Activated CD4-positive, alpha-beta T cell treated with anti-CD3 and anti-CD28 coated beads, Interleukin-10, Interleukin-2, amounts not matched to agents 100 ng/mL and 50 ng/mL, durations not matched to agents 16 hours and 8 hours (primary cell): ENCODE measurements around the gene ITSN1.
A peak's percentile ranks its signal among the peaks of the same experiment; 100 is the strongest.
"Not testable (repeated sequence)": the region's sequence is repeated elsewhere in the genome, so short reads cannot be mapped to it uniquely, and the experiment has no call there.

ENCODE experiments used
- DNase-seq: peaks from one replicate; pipeline ENCODE4 v3.0.0-alpha.2; 2020

The ITSN1 gene

DNA sequence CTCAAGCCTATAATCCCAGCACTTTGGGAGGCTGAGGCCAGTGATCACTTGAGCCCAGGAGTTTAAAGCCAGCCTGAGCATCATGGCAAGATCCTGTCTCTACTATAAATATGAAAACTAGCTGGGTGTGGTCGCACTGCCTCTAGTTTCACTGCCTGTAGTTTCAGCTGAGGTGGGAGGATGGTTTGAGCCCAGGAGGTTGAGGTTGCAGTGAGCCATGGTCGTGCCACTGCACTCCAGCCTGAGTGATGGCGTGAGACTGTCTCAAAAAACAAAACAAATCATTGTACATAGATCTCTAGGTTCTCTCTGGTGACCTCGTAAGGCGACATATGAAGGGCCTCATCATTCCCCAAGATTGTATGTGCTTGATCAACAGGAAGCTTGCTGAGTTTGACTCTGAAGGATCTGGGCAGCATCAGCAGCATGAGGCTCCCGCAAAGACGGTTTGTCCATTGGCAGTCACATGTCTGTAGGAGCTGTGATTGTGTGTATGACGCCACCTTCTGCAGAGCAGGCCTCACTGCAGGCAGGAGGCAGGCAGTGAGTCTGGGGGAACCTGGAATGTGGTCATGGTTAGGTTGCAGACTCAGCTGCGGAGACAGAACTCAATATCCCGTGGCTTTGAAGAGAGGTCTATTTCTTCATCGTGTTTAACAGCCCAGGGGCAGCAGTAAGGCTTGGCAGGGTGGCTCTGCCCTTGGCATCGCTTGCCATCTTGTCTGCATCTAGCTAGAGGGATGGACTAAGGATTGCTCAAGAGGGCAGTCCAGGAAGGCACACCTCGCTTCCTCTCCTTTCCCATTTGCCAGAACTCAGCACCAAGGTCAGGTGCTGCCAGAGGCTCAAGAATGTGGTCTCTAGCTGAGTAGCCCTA lies 259.3 kb downstream of the ITSN1 start:
- peak; percentile 21 for DNase-seq

DNA sequence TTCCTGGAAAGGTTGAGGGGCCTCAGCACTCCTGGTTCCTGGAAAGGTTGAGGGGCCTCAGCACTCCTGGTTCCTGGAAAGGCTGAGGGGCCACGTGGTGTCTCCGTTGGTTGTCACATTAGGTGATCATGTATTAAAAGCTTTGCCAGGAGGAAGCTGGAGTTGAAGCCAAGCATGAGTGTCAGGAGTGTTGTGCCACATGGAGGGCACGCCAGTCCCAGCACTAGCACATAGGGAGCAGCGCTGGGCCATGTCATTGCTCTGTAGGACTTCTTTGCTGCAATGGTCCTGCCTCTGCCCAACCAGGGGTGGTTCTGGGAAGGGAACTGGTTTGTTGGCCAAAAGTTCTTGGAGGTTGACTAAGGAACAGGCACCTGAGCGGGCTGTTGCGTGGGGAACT lies 260.0 kb downstream of the ITSN1 start:
- no peak for DNase-seq

DNA sequence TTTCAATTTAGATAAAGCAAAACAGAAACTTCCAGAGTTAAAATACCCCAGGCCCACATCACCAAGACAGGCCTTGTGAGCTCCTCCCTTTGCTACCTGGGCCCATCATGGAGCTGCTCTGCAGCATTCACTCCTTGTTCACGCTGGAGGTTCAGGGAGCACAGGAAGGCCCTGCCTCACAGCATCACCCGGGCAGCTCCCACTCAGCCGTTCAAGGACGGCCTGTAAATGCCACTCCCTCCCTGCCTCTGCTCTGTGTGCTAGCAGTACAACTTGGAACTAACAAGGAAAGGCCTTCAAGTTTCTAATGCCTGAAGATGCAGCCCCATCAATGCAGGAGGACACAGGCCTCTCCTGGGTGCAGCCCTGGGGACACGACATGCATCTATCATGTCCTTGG lies 261.7 kb downstream of the ITSN1 start:
- DNase-seq, result no peak

DNA sequence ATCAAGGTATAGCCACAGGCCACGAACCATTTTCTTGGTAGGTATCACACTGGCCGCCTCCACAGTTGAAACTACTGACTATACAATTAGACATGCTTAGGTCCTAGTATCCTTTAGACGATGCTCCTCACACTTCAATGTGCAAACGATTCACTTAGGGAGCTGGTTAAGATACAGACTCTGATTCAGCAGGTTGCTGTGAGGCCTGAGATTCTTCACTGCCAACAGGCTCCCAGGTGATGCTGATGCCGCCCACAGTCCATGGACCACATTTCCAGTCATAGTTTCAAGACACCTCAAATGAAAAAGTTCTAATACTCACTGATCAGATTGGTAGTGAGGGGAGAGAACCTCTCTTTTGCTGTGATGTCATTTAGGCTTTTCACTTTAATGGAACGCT lies 266.5 kb downstream of the ITSN1 start:
- no peak for DNase-seq

DNA sequence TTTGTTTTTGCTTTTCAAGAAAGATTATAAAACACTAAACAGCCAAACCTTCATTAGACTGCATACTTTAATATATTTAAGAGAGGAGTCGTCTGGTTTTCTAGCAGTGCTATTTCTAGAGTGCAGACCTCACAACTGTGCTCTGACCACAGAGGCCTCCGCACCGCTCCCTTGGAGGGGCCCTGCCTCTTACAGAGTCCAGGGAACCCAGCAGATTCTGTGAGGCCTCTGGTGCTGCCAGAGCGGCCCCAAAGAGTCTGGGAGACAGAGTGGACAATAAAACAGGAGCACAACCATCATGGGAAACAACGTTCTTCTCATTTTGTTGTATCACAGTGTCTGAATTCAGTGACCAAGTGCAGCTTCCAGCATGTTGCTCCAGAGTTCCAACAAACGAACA lies 267.5 kb downstream of the ITSN1 start:
- no peak for DNase-seq

DNA sequence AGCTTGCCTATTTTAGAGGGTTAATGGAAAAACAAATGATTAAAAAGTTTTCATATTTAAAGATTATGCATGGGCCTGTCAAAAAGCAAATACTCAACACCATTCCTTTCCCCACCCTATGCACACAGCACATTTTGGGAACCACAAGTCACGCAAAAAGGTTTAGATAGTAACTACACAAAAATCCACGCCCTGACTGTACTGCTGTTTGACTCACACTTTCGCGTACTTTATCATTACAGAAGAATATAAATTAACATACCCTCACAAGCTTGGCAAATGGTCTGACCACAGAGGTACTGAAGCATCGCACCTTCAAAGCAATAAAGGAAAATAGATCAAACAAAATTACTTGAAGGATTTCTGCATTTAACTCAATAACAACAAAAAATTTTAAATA lies 271.9 kb downstream of the ITSN1 start:
- DNase-seq, result peak; percentile 47

DNA sequence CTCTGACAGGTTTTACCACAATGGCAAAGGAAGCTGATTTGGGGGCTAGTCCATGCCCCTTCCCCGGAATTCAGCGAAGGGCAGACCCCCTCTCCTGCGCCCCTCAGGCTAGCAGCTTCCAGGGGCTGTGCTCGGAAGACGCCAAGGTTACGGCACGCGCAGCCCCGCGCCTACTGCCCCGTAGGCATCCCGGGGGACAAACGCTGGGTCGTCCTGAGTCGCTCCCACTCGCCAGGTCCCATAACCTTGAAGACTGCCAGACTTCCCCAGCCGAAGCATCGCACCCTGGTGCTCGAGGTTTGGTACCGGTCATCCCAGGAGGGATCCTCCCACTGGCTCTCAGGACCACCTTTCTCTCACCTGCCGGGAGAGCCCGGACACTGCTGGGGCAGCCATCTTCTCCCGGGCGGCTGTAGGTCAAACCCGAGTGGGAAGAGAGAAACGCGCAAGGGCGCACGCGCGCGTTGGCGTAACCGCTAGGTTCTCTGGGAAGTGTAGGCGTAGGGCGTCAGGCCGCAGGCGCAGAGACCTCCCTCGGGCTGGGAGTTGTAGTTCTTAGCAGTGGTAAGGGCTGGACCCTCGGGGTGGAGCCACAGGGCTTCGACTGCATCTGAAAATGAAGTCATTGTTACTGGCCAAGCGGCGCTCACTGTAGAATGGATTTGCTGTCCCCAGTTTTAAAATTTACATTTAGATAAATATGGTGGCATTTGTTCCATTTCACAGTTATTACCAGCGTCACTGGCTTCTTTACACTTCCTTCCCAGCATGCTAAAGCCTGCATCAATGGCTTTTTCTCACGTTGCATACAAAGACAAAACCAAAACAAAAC lies 273.3 kb downstream of the ITSN1 start, which contains the start of gene ATP5PO:
ATP5PO (minus strand) TSS at position 437 of the 832 bp plus-strand sequence; CDS start at position 396, 41 bp downstream.
- DNase-seq, result peak; percentile 99

DNA sequence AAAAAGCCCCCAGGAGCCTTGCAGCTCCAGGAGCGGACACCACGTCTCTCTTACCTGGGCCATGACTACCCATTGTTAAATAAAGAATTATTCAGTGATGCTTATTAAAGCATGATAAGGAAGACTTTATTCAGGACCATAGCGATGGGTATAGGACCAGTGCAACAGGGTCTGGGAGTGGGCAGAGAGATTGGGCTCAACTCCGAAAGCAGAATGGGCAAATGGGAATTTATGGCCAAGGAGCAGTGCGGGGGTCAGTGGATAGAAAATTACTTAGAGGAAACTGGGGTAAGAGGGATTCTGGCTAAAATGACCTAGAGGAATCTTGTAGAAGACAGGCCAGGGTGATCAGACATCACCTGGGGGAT lies 273.9 kb downstream of the ITSN1 start:
- no peak for DNase-seq

DNA sequence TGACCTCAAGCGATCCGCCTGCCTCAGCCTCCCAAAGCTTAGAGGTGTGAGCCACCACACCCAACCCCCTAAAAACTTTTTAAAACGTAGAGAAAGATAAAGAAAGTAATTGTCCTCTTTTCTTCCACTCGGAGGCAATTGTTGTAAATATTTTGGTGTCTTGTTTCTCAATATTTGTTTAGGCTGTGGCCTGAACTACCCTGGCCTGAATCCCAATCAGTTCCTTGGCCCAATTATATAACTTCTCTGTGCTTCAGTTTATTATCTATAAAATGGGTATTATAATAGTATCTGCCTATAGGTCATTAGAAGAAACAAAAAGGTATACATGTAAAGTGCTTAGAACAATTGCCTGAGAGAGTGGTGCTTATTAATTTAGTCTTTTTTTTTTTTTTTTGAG lies 275.1 kb downstream of the ITSN1 start:
- no peak for DNase-seq

DNA sequence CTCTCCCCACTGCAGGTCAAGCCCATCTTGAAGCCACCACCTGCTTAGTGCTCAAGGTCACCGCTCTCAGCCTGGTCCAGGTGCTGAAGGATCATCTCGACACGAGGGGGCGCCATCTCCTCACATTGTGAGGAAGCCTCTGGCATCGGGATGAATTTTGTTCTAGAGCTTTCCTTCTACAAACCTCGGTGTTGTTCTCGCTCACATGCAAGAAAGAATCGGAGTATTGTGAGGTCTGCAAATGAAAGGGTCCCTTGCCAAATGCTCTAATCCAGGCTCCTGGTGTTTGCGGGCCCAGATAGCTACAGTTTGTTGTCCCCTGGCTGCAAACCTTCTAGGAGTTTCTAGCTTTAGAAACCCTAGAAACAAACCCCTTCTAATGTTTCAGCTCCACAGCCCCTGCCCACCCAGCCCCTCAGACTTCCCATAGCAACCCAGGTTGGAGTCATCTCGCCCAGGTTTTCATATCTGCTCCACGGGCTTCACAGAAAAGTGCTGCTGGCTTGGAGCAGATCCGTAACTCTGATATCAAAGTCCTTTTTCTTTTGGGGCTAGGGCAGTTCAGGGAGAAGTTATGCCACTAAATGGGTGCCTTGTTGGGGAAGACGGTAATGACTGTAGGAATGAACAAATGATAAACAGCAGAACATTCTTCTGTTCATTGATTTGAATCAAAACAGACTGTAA lies 281.9 kb downstream of the ITSN1 start:
- peak; percentile 88 for DNase-seq

DNA sequence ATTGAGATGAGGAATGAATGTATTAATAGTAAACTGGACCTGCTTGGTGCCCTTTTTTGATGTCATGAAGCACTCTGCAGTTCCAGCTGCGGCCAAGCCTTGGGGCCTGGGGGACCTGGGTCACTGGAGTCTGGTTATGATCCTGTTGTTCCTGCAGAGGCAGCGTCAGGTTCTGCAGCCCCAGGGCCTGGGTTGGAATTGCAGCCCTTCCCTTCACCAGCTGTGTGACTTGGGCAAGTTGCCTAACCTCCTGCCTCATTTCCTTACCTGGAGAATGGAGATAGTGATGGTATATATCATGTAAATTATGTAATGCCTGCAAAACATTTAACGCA lies 282.4 kb downstream of the ITSN1 start:
- DNase-seq, result no peak

DNA sequence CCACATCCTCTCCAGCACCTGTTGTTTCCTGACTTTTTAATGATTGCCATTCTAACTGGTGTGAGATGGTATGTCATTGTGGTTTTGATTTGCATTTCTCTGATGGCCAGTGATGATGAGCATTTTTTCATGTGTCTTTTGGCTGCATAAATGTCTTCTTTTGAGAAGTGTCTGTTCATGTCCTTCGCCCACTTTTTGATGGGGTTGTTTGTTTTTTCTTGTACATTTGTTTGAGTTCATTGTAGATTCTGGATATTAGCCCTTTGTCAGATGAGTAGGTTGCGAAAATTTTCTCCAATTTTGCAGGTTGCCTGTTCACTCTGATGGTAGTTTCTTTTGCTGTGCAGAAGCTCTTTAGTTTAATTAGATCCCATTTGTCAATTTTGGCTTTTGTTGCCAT lies 283.9 kb downstream of the ITSN1 start:
- not testable (repeated sequence) for DNase-seq

DNA sequence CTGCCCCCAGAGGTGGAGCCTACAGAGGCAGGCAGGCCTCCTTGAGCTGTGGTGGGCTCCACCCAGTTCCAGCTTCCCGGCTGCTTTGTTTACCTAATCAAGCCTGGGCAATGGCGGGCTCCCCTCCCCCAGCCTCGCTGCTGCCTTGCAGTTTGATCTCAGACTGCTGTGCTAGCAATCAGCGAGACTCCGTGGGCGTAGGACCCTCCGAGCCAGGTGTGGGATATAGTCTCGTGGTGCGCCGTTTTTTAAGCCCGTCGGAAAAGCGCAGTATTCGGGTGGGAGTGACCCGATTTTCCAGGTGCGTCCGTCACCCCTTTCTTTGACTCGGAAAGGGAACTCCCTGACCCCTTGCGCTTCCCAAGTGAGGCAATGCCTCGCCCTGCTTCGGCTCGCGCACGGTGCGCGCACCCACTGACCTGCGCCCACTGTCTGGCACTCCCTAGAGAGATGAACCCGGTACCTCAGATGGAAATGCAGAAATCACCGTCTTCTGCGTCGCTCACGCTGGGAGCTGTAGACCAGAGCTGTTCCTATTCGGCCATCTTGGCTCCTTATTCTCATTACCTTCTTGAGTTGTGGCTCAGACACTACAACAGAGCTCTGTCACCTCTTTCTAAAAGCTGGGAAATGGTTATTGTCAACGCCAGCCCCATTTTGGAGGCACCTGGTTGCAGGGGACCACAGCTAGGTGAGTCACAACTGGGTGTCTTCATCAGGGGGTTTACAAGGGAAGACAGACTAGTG lies 288.9 kb downstream of the ITSN1 start:
- DNase-seq, result peak; percentile 74

DNA sequence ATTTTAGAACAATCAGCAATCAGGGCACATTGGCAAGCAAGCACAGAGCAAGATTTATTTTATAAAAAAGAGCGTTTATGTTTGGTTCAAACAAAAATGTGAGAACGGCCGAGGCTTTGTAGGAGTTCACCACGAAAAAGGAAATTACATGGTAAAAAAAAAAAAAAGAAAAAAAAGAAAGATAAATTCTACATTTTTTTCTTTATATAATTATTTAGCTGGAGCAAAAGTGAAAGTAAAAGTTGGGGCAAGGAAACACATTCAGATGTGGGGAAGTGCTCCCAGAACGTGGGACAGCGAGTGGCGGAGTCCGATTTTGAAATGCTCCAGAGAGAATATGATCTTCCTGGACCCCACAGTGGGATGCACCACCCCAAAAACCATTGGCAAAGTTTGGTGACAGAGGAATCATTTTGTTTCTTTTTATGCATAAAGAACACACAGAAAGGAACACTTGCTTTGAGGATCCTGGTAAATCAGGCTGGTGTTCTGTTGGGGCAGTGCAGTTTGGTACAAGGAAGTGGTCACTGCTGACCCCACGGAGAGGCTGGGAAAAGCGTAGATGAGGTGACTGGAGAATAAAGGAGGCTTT lies 289.6 kb downstream of the ITSN1 start:
- DNase-seq, result peak; percentile 38

DNA sequence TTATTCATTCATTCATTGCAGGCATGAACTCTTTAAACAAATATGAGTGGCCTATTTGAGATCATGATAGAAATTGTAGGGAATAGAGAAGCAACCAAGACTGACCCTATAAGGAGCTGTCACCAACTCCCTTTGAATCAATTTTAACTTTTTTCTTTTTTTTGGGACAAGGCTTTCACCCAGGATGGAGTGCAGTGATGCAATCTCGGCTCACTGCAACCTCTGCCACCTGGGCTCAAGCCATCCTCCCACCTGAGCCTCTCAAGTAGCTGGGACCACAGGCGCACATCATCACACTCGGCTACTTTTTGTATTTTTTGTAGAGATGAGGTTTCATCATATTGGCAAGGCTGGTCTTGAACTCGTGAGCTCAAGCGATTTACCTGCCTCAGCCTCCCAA lies 290.4 kb downstream of the ITSN1 start:
- no peak for DNase-seq

DNA sequence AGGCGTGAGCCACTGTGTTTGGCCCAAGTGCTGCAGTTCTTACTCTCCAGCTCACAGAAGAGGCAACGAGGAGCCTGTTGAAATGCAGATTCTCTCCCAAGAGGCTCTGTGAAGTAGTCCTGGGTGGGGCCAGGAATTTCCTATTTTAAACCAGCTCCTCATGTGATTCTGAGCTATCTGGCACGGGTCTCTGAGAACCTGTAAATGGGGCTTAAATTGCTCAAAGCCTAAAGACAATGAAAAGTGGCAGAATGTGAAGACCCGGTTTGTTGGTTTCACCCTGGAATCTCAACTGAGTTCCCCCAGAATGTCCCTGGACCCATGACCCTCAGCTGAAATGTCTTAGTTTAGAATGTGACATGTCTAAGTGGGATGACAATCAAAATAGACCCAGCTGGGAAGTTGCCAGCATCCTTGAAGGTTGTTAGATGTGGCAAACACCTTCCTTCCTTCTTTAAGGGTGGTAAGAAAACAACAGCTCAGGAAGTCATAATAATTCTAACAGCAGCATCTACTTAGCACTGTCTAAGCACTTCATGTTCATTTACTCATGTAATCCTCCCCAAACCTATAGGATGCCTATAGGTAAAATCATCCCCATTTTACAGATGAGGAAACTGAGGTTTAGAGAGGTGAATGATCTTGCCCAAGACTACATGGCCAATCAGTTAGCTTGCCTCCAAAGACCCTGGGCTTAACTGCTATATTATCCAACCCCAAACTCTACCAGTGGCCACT lies 294.2 kb downstream of the ITSN1 start:
- peak; percentile 48 for DNase-seq

DNA sequence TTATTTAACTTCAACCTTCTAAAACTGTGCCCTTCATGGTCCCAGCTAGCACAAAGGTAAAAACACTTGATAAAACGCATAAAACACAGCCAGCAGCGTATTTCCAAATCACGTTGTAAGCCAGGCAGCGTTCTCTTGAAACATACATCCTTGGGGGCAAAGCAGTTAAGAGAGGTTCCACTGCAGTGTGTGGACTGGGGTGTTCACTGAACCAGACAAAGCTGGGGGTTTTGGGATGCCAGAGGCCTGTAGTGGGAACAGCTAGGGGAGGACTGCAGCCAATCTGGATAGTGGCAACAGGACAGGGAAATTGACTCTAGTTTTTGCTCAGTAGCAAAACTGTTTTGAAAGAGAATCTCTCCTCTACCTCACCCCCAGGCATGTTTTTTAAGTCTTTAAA lies 294.8 kb downstream of the ITSN1 start:
- DNase-seq, result no peak

DNA sequence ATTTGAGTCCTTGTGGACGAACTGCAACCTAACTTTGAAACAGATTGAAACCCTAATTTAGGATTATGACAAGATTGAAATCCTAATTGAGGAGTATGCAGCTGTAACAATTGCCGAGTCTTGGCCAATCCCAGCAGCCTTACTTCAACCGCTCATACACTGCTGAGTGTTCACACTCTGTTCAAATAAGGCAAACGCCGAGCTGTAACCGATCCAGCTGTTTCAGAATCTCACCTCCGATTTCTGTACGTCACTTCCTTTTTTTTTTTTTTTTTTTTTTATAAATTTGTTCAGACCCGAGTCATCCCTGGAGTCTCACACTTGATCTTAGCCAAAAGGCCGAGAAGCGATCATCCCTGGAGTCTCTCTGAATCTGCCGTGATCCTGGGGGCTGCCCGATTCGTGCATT lies 295.6 kb downstream of the ITSN1 start:
- peak; percentile 78 for DNase-seq

DNA sequence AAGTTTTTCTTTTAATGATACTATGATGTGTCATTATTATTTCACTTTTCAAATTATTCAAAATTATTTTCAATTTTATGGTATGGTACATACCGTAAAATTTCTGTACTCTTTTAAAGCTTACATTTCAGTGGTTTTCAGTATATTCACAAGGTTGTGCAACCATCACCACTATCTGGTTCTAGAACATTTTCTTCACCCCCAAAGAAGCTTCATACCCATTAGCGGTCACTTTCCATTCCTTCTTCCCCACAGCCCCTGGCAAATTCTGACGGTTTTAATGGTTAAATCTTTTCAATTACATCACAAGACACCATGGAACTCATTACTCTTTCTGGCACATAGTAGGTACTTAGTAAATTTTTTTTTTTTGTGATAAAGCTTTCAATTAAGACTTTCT lies 296.1 kb downstream of the ITSN1 start:
- no peak for DNase-seq

DNA sequence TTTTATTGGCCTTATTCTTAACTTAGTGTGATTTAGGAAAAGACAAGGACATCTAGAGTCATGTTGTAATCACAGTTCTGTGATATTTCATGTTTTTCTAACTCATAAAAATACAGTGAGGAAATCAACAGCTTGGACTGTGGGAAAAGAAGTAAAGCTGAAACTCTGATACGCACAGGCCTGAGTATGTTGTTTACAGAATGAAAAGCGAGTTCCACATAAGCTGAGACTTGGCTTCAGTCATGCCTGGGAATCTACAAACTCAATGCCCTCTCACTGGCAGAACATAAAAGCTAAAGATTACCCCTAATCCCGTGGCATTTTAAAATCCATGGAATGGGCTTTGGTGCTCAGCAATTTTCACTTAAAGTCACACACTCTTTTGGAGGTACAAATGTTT lies 296.9 kb downstream of the ITSN1 start:
- DNase-seq, result no peak

DNA sequence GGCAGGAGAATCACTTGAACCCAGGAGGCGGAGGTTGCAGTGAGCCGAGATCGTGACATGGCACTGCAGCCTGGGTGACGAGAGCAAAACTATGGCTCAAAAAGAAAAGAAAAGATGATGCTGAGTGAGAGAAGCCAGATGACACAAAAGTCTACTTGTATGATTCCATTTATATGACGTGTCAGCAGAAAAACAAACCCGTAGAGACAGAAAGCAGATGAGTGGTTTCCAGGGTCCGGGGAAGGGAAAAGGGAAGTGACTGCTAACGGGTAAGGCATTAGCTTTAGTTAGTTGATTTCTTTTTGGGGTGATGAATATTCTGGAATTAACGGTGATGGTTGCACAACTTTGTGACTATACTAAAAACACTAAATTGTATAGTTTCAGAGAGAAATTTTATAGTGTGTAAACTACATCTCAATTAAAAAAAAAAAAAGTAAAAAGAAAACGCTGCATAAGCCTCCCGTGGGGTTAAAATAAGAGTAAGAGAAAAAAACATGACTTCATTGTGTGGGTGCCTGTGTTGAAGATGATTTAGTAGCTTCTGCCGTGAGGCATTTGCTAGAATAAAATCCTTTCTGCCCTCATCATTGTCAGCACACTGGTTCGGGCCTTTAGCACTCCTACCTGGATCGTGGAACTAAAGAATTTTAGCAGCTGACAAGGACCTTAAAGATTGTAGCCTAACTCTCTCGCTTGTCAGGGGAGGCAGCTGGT lies 298.0 kb downstream of the ITSN1 start:
- DNase-seq, result peak; percentile 45
